Liver (tissue), 9 donors: ENCODE measurements around the gene BCAS1. TPM values are rescaled to one million over a fixed set of nuclear protein-coding genes. Genes with fewer than 3 reads are reported as not detected.

Experiments used
- DNase-seq: peaks from one replicate; pipeline ENCODE4 v3.0.0-alpha.2; 2017; ENCODE audit warnings: low spot score
- H3K27ac ChIP-seq, 2 donors: one replicate each; pipeline ENCODE4 v1.7.0; 2013; ENCODE audit warnings: inconsistent platforms in 2 of 2, low read length in 2 of 2, control low read depth in 1 of 2, low read depth in 1 of 2, mild to moderate bottlenecking in 1 of 2
- H3K27me3 ChIP-seq, 4 donors: one replicate each; pipeline versions ENCODE4 v1.6.1 to v1.7.0; 2013; ENCODE audit warnings: low read length in 3 of 4, inconsistent platforms in 1 of 4, mild to moderate bottlenecking in 1 of 4, moderate library complexity in 1 of 4; ENCODE audit not compliant: control insufficient read depth in 4 of 4, insufficient read depth in 4 of 4
- H3K36me3 ChIP-seq, 4 donors: one replicate each; pipeline versions ENCODE4 v1.6.1 to v1.7.0; 2013; ENCODE audit warnings: low read length in 3 of 4, mild to moderate bottlenecking in 3 of 4, low read depth in 1 of 4, moderate library complexity in 1 of 4; ENCODE audit not compliant: control insufficient read depth in 4 of 4, insufficient read depth in 3 of 4
- H3K4me1 ChIP-seq, 4 donors: one replicate each; pipeline versions ENCODE4 v1.6.1 to v1.7.0; 2013; ENCODE audit warnings: low read length in 3 of 4, mild to moderate bottlenecking in 3 of 4, moderate library complexity in 1 of 4; ENCODE audit not compliant: control insufficient read depth in 4 of 4, insufficient read depth in 4 of 4
- H3K4me3 ChIP-seq, 3 donors: one replicate each; pipeline versions ENCODE4 v1.6.1 to v1.7.0; 2013; ENCODE audit warnings: low read length in 3 of 3, control low read depth in 1 of 3, low read depth in 1 of 3, mild to moderate bottlenecking in 1 of 3
- H3K9ac ChIP-seq, 2 donors: one replicate each; pipeline ENCODE4 v1.7.0; 2013; ENCODE audit warnings: low read length in 2 of 2, mild to moderate bottlenecking in 2 of 2, moderate library complexity in 2 of 2, control low read depth in 1 of 2, low read depth in 1 of 2
- H3K9me3 ChIP-seq, 4 donors: one replicate each; pipeline versions ENCODE4 v1.6.1 to v1.7.0; 2013; ENCODE audit warnings: low read length in 3 of 4; ENCODE audit not compliant: control insufficient read depth in 4 of 4
- ATF3 ChIP-seq: IDR thresholded peaks from 2 replicates; pipeline ENCODE4 v1.6.1; 2016; ENCODE audit warnings: antibody characterized with exemption
- CTCF ChIP-seq: fragments of 150-350 bp; IDR thresholded peaks from 2 replicates; pipeline ENCODE4 v1.5.1; 2017; ENCODE audit warnings: improper control_type of control experiment, low read depth, low read length; ENCODE audit not compliant: missing input control
- EGR1 ChIP-seq, 2 donors: IDR thresholded peaks; 2 replicates each; pipeline ENCODE4 v1.6.1; 2016 to 2018; ENCODE audit warnings: antibody characterized with exemption in 2 of 2, low read depth in 2 of 2
- FOXA1 ChIP-seq: IDR thresholded peaks from 2 replicates; pipeline ENCODE4 v1.6.1; 2016; ENCODE audit warnings: antibody characterized with exemption
- FOXA2 ChIP-seq: IDR thresholded peaks from 2 replicates; pipeline ENCODE4 v1.6.1; 2016; ENCODE audit warnings: antibody characterized with exemption
- GABPA ChIP-seq, 2 donors: IDR thresholded peaks in 1 of 2; conservative IDR thresholded peaks in 1 of 2; 2 replicates each; pipeline ENCODE4 v1.6.1; 2016; ENCODE audit warnings: antibody characterized with exemption in 2 of 2, mild to moderate bottlenecking in 1 of 2, moderate library complexity in 1 of 2
- HNF4A ChIP-seq, 2 donors: conservative IDR thresholded peaks; 2 replicates each; pipeline ENCODE4 v1.6.1; 2016; ENCODE audit warnings: antibody characterized with exemption in 2 of 2, mild to moderate bottlenecking in 2 of 2
- HNF4G ChIP-seq: IDR thresholded peaks from 2 replicates; pipeline ENCODE4 v1.6.1; 2016; ENCODE audit warnings: antibody characterized with exemption
- JUND ChIP-seq, 2 donors: IDR thresholded peaks; 2 replicates each; pipeline ENCODE4 v1.6.1; 2016; ENCODE audit warnings: antibody characterized with exemption in 2 of 2
- MAX ChIP-seq: IDR thresholded peaks from 2 replicates; pipeline ENCODE4 v1.6.1; 2016; ENCODE audit warnings: antibody characterized with exemption
- RAD21 ChIP-seq, 2 donors: IDR thresholded peaks; 2 replicates each; pipeline ENCODE4 v1.6.1; 2016; ENCODE audit warnings: antibody characterized with exemption in 2 of 2, mild to moderate bottlenecking in 2 of 2
- REST ChIP-seq: IDR thresholded peaks from 2 replicates; pipeline ENCODE4 v1.6.1; 2016; ENCODE audit warnings: antibody characterized with exemption, mild to moderate bottlenecking
- RXRA ChIP-seq, 2 donors: IDR thresholded peaks; 2 replicates each; pipeline ENCODE4 v1.6.1; 2017 to 2018; ENCODE audit warnings: antibody characterized with exemption in 2 of 2, mild to moderate bottlenecking in 1 of 2
- SP1 ChIP-seq: IDR thresholded peaks from 2 replicates; pipeline ENCODE4 v1.6.1; 2018; ENCODE audit warnings: antibody characterized with exemption, mild to moderate bottlenecking
- TAF1 ChIP-seq: conservative IDR thresholded peaks from 2 replicates; pipeline ENCODE4 v1.6.1; 2016; ENCODE audit warnings: antibody characterized with exemption, mild to moderate bottlenecking
- YY1 ChIP-seq: IDR thresholded peaks from 2 replicates; pipeline ENCODE4 v1.6.1; 2016; ENCODE audit warnings: antibody characterized with exemption, mild to moderate bottlenecking
- ZBTB33 ChIP-seq: IDR thresholded peaks from 2 replicates; pipeline ENCODE4 v1.6.1; 2016; ENCODE audit warnings: antibody characterized with exemption
- WGBS: extraction: QIAGEN DNeasy Blood & Tissue Kit; methylation state at CpG from one replicate; pipeline ENCODE4 v1.1.7; 2013; 5-methylcytosine and 5-hydroxymethylcytosine counted together
- polyA plus RNA-seq, 2 donors: library from polyadenylated mRNA; stranded (reverse) in 1 of 2; unstranded in 1 of 2; fragments of 200-250 nt in 1 of 2; fragments of >200 nt in 1 of 2; fragmentation: Nextera tagmentation in 1 of 2; extraction: Ambion mirVana in 1 of 2; gene quantifications; one replicate each; pipeline versions ENCODE4 v1.2.1 to v1.2.3, GENCODE V29; 2013 to 2015
- total RNA-seq, 2 donors: library from RNA; depleted of rRNA; stranded (reverse); fragments of >200 nt; gene quantifications; one replicate each; pipeline ENCODE4 v1.2.3, GENCODE V29; 2014
- donor health status: healthy.
- donor health status: healthy.
- donor health status: healthy.
- donor health status: healthy.
- donor health status: healthy.

Gene BCAS1
- total and polyA plus RNA-seq, 4 donors, result under 0.01 to 0.93 (median 0.04) TPM

GRCh38 chr20:53901064-53901463, 169.3 kb downstream of the BCAS1 start:
- Histone ChIP-seq H3K4me1 (peaks cover 0 to 2% (median 0%) of the 10 kb centered on the region in 4 donors), H3K27me3 (no peaks in the 10 kb centered on the region), H3K27ac (peak overlapping the region; percentile 55 to 58), H3K36me3 (no peaks in the 10 kb centered on the region), H3K4me3 (no peak overlapping the region), H3K9ac (no peak overlapping the region), H3K9me3 (no peaks in the 10 kb centered on the region)
- 63% methylated on average over 6 of the region's 6 CpGs for WGBS
- no peak for DNase-seq
- TF ChIP-seq RXRA (IDR thresholded peaks at IDR 0.05) (no peak), HNF4A (conservative IDR thresholded peaks at IDR 0.05) (no peak), ATF3 (no peak), FOXA1 (no peak), TAF1 (no peak), JUND (IDR thresholded peaks at IDR 0.05) (no peak), CTCF (no peak), RAD21 (IDR thresholded peaks at IDR 0.05) (no peak), EGR1 (IDR thresholded peaks at IDR 0.05; ENCODE audit: low read depth in 2 of 2) (no peak), MAX (no peak), HNF4G (no peak), YY1 (no peak), SP1 (no peak), REST (no peak), FOXA2 (no peak), GABPA (IDR thresholded peaks at IDR 0.05 in 1 of 2, conservative IDR thresholded peaks at IDR 0.05 in 1 of 2) (no peak)

GRCh38 chr20:53900380-53900999, 169.9 kb downstream of the BCAS1 start:
- Histone ChIP-seq H3K36me3 (no peaks in the 10 kb centered on the region), H3K4me1 (peaks cover 0 to 2% (median 0%) of the 10 kb centered on the region in 4 donors), H3K27ac (peak overlapping the region; percentile 55 to 58), H3K9me3 (no peaks in the 10 kb centered on the region), H3K27me3 (no peaks in the 10 kb centered on the region), H3K4me3 (no peak overlapping the region), H3K9ac (no peak overlapping the region)
- no peak for DNase-seq
- WGBS, result 69% methylated on average over 4 of the region's 4 CpGs
- TF ChIP-seq SP1 (no peak), HNF4A (conservative IDR thresholded peaks at IDR 0.05) (no peak), HNF4G (no peak), ZBTB33 (no peak), TAF1 (no peak), GABPA (IDR thresholded peaks at IDR 0.05 in 1 of 2, conservative IDR thresholded peaks at IDR 0.05 in 1 of 2) (no peak), FOXA1 (no peak), RXRA (IDR thresholded peaks at IDR 0.05) (no peak), YY1 (no peak), ATF3 (no peak), JUND (IDR thresholded peaks at IDR 0.05) (no peak), RAD21 (IDR thresholded peaks at IDR 0.05) (no peak)
